Stimulated activated CD4-positive, alpha-beta T cell treated with anti-CD3 and anti-CD28 coated beads, Interleukin-12 subunit alpha, Interleukin-12 subunit beta, amount 100 ng/mL, for 4 hours (primary cell): ENCODE measurements around the gene DOK6.

Experiments used
- DNase-seq: peaks from one replicate; pipeline ENCODE4 v3.0.0-alpha.2; 2020

DOK6 gene

DNA sequence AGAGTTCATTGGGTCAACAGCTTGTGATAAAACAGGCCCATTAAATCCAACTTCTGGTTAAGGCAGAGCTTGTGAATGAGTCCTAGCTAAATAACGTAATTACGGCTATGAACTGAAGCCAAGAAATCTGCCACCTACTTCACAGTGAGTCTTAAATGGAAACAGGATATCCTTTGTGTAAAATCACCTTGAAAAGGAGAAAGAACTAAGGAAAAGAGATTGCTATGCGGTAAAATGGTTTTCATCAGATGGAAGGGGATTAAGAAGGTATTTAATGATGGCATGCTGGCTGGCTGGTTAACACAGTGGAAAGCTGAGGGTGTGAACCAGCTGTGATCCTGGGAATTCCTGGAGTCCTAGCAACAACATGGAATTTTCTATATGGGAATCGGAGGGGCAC is 156.6 kb downstream of the DOK6 start:
- no peak for DNase-seq

DNA sequence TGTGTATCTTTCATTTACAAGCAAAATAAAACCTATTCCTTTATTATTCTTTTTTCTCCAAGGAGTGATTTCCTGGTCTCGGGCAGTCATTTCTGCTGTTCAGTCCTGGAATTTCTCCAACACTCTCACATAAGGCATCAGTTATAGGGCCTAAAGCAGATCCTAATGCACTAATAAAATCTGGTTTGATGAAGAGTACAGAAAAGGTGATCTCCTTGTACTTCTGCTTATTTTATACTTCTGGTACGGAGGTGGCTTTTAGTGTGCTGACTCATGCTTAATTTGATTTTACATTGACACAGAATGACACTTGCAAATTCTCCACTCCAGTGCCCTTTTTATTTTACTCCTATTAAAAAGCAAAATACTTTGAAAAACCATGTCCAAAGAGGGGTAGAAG is 157.4 kb downstream of the DOK6 start:
- DNase-seq: no peak

DNA sequence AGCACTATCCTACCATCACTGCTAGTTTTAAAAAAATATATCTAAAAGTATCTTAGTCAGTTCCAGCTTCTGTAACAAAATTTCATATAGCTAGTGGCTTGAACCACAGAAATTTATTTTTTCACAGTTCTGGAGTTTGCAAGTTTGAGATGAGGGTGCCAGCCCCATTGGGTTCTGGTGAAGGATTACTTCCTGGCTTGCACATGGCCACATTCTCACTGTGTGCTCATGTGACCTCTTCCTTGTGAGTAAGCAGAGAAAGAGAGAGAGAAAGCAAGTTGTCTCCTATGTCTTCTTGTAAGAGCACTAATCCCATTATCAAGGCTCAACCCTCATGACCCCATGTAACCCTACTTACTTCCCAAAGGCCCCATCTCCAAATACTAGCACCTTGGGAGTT is 158.9 kb downstream of the DOK6 start:
- DNase-seq: no peak

DNA sequence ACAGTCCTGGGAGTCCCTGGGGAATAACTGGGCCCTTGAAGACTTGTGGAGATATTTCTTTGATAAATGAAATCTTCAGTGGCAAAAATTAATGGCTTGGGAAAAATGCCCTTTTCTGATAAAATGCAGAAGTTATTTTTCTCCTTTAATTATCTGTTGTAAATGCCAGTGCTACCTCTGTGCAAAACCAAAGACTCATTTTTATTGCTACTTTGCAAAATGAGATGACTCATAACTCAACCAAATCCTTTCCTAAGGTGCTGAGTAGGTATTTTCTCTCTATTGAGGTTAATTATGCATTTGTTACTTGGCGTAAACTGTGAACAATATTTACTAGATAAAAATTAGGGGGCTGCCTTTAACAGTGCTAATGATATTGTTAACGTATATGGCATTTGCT is 163.9 kb downstream of the DOK6 start:
- no peak for DNase-seq

DNA sequence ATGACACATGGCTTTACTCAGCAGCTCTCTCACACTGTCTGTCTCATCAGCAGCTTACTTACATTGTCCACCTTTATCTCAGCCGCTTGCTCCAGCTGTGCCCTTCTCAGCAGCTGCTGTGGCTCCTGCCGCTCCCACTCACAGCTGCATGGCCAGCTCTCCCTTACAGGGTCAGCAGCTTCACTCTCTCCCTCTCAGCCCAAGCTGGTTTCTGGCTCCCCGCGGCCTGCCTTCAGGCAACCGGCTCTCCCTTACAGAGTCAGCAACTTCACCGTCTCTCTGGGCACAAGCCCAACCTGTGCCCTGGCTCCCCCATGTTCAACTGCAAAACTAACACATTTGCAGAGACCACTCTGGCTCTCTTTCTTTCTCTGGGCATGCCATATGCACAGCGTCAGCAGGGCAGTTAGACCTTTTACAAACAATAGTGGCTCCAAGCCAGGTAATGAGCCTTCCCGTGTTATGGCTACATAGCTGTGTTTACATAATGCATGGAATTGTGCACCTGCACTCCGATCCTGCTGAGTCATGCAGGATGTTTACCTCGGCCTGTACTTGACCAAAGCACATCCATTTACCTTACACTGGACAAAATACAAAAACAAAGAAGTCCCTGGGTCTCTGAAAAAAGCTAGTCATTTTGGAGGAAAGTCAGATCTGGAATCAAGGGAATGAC is 167.3 kb downstream of the DOK6 start:
- no peak for DNase-seq

DNA sequence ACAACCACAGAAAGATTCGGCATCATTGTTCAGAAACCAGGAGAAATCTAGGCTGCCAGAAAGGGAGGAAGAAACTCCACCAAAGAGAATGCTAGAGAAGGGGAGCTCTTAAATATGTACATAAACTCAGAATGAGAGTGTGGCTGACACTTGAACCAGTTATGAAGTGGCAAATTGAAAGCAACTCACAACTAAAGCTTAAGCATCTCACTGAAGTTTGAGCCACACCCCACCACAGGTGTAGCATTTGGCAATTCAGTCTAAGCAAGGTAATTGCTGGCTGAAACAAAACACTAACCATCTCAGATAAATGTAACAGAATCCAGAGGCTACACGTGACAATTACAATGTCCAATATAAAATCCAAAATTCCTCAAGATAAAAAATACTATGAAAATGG is 168.4 kb downstream of the DOK6 start:
- no peak for DNase-seq

DNA sequence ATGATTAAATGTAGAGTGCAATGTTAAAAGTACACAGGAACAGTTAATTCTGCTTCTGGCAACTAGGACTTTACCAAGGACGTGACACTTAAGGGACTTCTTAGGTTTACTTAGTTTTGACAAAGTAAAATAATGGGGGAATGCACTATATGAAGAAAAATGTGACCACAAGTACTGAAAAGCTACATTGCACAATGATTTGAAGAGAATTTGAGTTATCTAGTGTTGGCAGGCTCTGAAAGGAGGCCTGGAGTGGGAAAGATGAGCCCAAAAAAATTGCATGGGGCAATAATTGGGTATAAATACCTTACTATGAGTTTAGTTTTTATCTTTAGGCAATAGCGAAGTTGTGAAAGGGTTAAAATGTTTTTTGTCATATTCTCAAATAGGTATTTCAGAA is 173.7 kb downstream of the DOK6 start:
- DNase-seq: no peak

DNA sequence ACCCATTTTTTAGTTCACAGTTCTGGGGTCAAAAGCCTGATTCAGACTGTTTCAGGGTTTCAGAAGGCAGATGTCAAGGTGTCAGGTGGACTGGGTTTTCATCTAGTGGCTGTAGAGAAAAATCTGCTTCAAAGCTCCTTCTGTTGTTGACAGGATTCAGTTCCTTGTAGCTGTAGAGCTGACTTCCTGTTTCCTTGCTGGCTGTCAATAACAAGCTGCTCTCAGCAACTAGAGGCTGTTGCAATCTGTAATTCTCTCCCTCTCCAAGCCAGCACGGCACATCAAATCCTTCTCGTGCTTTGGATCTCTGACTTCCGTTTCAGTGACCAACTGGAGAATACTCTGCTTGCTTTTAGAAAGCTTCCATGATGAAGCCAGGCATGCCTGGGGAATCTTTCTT is 179.4 kb downstream of the DOK6 start:
- DNase-seq: no peak

DNA sequence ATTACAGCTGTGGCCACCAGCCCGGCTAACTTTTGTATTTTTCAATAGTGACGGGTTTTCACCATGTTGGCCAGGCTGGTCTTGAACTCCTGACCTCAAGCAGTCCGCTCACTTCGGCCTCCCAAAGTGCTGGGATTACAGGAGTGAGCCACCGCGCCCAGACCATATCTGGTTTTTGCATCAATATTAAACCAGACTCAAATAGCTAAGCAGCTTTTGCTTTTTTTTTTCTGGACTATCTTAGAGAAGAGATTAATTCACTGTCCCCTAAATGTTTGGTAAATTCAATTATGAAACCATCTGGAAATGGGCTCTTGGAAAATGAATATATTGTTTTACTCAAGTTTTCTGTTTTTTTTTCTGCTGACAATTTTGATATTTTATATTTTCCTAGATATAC is 183.7 kb downstream of the DOK6 start:
- no peak for DNase-seq

DNA sequence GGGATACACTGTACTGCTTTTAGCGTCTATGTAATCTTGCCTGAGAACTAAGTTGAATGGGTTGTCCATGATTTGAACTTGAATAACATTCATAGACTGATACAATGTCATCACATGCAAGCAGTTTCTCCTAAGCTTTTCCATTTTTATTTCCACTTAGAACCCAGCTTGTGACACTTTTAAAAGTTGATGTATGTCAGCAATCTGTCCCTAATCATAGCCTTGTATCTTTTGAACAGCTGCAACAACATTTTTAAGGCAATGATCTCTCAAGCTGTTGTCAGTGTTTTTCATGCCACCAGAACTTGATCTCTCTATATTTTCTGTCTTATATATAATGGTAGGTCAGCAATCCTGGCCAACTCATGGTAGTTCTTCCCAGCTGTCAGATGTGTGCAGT is 185.0 kb downstream of the DOK6 start:
- no peak for DNase-seq

DNA sequence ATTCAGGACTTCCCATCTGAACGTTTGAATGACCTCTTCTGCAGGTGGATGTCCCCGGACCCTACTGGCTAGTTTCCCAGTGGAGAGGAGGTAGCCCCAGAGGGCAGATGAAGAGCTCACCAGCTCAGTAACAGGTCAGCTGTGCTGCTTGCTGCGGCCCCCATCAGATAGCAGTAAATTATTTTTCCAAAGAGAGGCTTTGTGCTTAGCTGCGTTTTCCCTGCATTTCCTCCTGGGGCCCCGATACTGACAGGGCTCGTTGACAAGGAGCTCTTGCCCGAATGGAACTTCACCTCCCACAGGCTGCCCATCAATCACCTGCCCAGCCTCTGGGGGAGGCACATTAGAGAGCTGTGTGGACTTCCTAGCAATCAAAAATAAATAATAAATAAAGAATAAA is 185.8 kb downstream of the DOK6 start:
- no peak for DNase-seq

DNA sequence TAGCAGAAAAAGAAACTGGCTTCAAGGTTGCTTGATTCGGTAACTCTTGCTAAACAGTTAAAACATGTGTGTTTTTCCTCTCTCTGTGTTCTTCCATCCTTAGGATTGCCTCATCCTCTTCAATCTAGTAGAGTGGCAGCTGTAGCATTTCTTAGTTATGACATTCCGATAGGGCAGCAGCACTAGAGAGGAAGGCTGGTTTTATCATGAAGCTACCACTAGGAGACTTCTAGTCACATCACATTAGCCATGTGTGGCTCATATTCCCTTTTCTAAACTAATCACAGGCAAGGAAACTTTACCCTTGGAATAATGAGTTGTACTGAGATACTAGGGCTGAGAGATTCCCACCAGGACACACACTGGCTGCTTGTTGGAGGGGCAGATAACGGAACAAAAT is 187.6 kb downstream of the DOK6 start:
- no peak for DNase-seq

DNA sequence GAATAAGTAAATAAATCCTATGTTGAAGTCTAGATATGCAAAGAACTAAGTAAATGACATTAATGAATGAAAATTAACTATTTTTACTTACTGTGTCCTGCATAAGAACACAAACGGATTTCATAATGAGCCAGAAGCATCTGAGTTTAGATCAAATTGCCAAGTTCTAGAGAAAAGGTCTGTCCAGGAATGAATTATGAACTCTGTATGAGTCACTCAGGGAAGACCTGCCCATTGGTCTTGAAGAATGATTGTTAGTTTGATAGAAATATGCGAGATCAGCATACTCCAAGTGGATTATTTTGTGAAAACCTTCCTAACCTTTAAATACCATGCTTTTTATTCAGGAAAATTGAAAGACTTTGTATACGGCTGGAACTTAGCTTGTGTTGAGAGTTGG is 189.5 kb downstream of the DOK6 start:
- DNase-seq: no peak

DNA sequence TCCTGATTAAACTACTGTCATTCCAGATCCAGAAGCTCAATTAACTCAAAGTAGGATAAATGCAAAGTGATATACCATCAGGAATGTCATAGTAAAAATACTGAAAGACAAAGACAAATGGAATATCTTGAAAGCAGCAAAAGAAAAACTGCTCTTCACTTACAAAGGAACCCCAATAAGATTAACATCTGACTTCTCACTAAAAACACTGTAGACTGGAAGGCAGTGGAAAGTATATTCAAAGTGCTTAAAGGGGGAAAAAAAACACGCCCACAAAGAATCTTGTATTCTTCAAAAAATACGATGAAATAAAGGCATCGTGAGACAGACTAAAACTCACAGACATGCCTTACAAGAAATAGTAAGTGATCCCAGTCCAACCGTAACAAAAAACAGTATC is 195.7 kb downstream of the DOK6 start:
- no peak for DNase-seq

DNA sequence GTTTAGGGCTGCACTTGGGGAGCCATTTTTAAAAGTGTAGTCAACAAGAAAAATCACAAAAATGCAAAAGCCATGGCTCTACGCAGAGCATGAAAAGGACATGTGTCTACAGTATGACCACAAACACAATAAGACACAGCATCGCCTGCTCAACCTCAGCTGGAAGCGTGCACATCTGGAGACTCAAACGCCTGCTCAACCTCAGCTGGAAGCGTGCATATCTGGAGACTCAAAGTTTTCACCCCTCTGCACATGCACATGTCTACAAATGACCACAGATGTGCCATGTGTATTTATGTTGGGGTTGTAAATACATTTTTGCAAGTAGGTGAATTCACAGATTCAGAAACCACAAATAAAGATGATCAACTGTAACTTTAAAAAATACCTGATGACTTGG is 196.9 kb downstream of the DOK6 start:
- no peak for DNase-seq

DNA sequence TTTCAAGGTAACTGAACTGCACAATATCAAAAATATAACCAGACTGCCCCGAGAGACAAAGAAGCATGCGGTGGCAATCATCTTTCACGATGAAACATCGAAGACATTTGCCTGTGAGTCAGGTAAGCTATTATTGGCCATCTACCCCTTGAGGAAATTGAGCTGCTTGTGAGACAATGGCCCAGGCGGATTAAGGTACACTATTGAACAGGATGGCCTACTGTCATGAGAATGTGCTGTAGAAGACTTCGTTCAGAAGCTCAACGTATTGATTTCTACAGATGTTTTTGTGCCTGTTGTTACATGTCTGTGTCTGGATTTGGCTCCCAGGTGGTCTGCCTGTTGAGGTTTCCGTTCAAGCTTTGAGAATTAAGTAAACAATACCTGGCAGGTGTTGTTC is 198.7 kb downstream of the DOK6 start:
- no peak for DNase-seq

DNA sequence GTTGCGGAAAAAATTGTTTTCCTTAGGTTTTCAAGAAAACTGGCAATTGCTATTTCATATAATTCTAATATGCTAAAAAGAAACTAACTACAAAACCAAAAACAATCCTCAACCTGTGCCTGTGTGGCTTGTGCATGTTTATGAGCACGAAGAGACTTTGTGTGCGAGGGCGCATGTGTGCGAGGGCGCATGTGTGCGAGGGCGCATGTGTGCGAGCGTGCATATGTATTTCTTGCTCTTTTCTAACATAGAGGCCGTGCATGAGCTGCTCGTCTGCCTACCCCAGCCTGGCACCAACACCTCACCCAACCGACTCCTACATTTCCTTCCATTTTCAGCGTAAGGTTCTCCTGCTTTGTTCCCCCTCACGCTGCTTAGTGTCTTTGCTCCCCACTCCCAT is 211.6 kb downstream of the DOK6 start:
- no peak for DNase-seq

DNA sequence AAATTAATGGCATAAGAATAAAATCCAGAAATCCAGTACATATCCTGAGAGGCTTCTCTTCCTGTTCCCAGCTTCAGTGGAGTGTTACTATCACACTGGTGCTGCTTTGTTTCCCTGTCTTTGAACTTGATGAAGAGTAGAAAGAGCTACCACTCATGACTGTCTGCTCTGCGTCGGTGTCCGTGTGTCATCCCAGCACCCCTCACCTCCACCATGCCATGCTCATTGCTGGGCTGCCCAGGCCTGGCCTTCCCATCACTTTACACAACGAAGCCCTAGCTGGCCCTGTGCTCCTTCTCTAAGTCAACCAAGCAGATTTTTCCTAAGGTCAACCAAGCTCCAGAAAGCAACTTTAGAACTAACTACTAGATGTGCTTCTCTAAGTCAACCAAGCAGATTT is 215.4 kb downstream of the DOK6 start:
- no peak for DNase-seq

DNA sequence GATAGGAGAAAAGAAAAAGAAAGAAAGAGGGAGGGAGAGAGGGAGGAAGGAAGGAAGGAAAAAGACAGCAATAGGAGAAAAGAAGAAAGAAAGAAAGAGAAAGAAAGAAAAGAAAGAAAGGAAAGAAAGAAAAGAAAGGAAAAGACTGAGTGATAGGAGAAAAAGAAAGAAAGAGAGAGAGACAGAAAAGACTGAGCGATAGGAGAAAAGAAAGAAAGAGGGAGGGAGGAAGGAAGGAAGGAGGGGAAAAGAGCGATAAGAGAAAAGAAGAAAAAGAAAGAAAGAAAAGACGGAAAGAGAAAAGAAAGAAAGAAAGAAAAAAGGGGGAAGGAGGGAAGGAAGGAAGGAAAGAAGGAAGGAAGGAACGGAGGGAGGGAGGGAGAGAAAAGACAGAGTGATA is 216.7 kb downstream of the DOK6 start:
- no peak for DNase-seq

DNA sequence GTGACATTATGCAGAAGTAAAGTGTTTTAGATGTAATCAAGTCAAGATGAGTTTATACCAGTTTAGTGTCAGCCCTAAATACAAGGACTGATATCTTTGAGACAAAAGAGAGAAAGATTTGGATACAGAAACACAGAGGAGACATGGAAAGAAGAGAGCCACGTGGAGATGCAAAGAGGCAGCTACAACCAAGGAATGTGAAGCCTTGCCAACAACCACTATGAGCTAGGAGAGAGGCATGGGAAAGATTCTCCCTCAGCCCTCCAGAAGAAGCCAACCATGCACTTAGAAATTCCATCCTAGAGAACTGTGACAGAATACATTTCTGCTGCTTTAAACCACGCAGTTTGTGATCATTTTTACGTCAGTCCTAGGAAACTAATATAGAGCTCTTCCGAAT is 217.2 kb downstream of the DOK6 start:
- DNase-seq: no peak

DNA sequence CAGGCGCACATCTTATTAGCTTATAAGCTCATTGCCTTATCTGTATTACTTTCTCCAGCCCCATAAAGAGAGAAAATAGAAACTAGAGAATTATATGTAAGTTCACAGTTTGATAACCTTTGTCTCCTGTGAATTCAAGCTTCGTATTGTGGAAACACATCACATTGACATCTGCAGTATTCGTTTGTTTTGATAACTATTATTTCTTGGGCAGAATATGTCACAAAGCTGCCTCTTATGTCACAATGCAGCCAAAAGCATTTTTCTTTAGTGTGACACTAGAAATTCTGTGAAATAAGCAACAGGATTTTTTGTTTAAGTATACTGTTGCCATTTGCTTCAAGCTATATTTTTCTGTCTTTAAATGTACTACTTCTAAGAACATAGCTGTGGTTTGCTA is 221.5 kb downstream of the DOK6 start:
- DNase-seq: no peak

DNA sequence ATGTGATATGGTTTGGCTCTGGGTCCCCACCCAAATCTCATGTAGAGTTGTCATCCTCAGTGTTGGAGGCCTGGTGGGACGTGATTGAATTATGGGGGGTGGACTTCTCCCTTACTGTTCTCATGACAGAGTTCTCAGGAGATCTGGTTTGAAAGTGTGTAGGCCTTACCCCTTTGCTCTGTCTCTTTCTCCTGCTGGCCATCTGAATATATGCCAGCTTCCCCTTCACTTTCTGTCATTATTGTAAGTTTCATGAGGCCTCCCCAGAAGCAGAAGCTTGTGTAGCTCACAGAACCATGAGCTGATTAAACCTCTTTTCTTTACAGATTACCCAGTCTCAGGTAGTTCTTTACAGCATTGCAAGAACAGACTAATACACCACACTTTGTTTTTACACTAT is 222.3 kb downstream of the DOK6 start:
- DNase-seq: no peak

DNA sequence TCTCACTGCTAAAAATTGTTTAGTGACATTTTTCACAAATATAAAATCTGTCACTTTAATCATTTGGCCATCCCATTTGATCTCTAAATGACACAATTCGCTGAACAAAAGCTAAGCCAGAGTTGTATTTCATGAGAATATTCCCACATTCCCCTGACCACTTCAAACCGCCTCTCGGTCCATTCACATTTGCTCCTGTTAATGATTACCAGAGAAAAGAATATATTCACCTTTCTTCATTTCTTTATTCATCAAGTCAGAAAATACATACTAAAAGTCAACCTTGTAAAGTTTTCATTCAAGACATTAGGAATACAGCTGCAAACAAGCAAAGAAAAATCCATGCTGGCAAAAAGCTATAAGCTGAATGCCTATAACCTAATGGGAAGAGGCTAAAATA is 225.5 kb downstream of the DOK6 start:
- no peak for DNase-seq

DNA sequence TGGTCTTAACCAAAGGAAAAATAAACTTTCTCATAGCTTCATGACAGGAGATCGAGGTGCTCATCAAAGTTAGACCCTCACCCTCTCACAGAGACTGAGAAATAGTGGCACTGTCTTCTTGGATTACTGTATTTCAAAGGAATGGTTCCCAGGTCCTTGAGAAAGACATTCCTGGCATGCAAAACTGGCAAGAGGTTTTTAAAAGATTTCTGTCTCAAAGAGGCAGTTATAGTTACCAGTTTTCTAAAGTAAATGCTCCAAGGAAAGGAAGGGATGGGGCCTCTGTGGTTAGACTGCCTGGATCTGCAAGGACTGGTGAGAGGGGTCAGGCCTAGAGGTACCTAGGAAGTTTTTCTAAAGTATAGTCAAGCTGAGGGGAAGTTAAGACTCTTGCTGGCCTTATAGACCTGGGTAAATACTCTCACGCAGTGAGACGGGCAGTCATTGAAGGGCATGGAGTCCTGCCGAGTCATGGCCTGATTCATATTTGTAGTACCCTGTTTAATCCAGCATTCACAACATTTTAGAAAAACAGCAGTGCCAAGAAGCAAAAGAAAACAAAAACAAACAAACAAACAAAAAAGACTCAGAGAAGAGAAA is 226.1 kb downstream of the DOK6 start:
- no peak for DNase-seq

DNA sequence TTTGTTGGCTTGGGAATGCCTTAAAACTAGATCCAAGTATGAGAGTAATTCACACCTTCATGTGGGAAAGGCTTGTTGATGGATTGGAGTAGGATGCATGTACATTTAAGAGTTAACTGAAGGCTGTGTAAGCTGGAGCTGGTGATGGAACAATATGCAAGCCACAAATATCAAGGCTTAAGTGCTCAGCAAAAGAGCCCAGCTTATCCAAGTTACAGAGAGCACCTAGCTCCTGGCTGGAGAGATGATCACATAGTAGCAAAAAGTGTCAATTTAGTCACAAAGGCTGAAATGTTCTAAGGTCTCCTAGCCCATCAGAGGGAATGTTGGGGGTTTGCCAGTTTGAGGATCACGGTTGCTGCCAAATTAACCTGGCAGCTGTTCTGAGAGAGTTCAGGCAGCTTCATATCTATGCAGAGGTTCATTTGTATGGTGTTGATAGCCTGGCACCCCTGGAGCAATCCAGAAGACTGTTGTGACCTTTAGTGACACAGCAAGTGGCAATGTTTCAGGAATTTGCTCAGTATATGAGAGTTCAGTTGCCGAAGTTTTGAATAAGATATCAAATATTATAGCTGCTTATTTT is 228.2 kb downstream of the DOK6 start:
- no peak for DNase-seq
